Body of pancreas (tissue), 4 donors: ENCODE results near the gene XDH. TPM values are rescaled to one million over a fixed set of nuclear protein-coding genes. Genes with fewer than 3 reads are reported as not detected.

Experiments used
- ATAC-seq: fragments of 150-250 bp; one replicate; pipeline ENCODE4 v1.9.1; 2016
- DNase-seq, 4 donors: peaks; one replicate each; pipeline ENCODE4 v3.0.0-alpha.2; 2019
- H3K27ac ChIP-seq, 4 donors: fragments of 200-600 bp; sonication (generic); 1 replicate in 3 of 4; 2 replicates in 1 of 4; pipeline versions ENCODE4 v1.5.1 to v1.6.1; 2016 to 2019; ENCODE audit warnings: mild to moderate bottlenecking in 1 of 4, mixed read lengths in 1 of 4, moderate library complexity in 1 of 4
- H3K27me3 ChIP-seq, 2 donors: fragments of 200-600 bp; sonication (generic); one replicate each; pipeline ENCODE4 v1.6.0; 2016; ENCODE audit warnings: mild to moderate bottlenecking in 1 of 2
- H3K36me3 ChIP-seq, 2 donors: fragments of 200-600 bp; sonication (generic); replicated peaks in 1 of 2; 2 replicates each; pipeline ENCODE4 v1.5.1; 2016; ENCODE audit warnings: low read depth in 2 of 2; ENCODE audit not compliant: insufficient read depth in 1 of 2
- H3K4me1 ChIP-seq: fragments of 200-600 bp; sonication (generic); one replicate; pipeline ENCODE4 v1.6.0; 2016
- H3K4me3 ChIP-seq, 2 donors: fragments of 200-600 bp; sonication (generic); 1 replicate in 1 of 2; 2 replicates in 1 of 2; pipeline ENCODE4 v1.5.1; 2016 to 2019
- H3K9me3 ChIP-seq, 3 donors: fragments of 200-600 bp; sonication (generic); 1 replicate in 2 of 3; 2 replicates in 1 of 3; pipeline ENCODE4 v1.5.1; 2016
- POLR2A ChIP-seq, 3 donors: fragments of 450-650 bp; IDR thresholded peaks; one replicate each; pipeline ENCODE4 v1.6.1; 2016; ENCODE audit warnings: antibody characterized with exemption in 3 of 3, mild to moderate bottlenecking in 2 of 3
- WGBS, 2 donors: methylation state at CpG; one replicate each; pipeline ENCODE4 v1.1.5; 2017; 5-methylcytosine and 5-hydroxymethylcytosine counted together
- intact Hi-C: fragments of 100-400 bp; cut with DNase I; formaldehyde crosslinking; loops from one replicate; pipeline ENCODE4 v1.15.1; 2023
- total RNA-seq, 2 donors: library from RNA; depleted of rRNA; stranded (reverse); fragments of >200 nt; gene quantifications; one replicate each; pipeline ENCODE4 v1.1.0, GENCODE V29; 2016
- TF ChIP-seq, protein P1 (sequence below), 7 experiments: fragments of 450-650 bp in 4 of 7; fragments of 200-600 bp in 3 of 7; sonication (generic) in 3 of 7; IDR thresholded peaks; one replicate each; pipeline ENCODE4 v1.5.1; 2016 to 2019; ENCODE audit warnings: antibody characterized with exemption in 7 of 7

Gene XDH
- total RNA-seq, 2 donors from 2014 or later, result 0.78 to 4.9 TPM

DNA sequence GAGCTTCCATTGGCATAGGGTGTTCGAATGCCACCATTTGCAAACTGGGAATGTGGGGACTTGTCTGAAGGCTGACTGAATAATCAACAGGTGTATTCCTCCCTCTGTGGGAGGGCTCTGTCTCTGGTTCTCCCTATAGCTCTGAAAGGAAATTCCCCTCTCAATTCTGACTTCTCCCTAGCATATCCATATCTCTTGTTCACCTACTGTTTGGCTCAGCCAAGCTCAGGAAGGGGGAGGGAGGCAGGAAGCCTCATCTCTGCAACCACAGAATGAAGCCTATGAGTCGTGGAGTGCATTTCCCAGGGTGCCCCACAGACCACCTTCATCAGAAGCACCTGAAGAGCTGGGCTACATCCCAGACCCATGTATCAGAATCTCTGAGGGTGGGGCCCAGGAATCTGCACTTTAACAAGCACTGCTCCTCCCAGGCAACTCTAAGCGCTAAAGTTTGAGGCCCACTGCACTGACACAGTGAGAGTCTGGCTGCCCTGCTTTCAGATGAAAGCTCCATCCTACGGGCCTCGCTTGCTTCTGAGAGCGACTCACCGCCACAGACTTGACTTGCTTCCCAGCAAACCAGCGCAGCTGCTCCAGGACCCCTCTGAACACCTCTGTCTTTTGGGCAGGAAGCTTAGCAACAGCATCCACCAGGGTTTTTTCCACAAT lies 32.0 kb downstream of the XDH start:
- Histone ChIP-seq H3K27me3 (no peaks in the 10 kb centered on the region), H3K4me1 (peaks cover 8% of the 10 kb centered on the region), H3K27ac (no peak overlapping the region), H3K36me3 (no peaks in the 10 kb centered on the region), H3K9me3 (no peaks in the 10 kb centered on the region), H3K4me3 (no peak overlapping the region)
- DNase-seq (no peak), ATAC-seq (no peak)
- 79 to 91% methylated on average over 4 to 8 of the region's 8 CpGs for WGBS, 2 donors
- TF ChIP-seq POLR2A (IDR thresholded peaks at IDR 0.05), result no peak
- TF ChIP-seq, protein P1, sequence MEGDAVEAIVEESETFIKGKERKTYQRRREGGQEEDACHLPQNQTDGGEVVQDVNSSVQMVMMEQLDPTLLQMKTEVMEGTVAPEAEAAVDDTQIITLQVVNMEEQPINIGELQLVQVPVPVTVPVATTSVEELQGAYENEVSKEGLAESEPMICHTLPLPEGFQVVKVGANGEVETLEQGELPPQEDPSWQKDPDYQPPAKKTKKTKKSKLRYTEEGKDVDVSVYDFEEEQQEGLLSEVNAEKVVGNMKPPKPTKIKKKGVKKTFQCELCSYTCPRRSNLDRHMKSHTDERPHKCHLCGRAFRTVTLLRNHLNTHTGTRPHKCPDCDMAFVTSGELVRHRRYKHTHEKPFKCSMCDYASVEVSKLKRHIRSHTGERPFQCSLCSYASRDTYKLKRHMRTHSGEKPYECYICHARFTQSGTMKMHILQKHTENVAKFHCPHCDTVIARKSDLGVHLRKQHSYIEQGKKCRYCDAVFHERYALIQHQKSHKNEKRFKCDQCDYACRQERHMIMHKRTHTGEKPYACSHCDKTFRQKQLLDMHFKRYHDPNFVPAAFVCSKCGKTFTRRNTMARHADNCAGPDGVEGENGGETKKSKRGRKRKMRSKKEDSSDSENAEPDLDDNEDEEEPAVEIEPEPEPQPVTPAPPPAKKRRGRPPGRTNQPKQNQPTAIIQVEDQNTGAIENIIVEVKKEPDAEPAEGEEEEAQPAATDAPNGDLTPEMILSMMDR (IDR thresholded peaks at IDR 0.05), result no peak
- intact Hi-C loops, result no loop called here

DNA sequence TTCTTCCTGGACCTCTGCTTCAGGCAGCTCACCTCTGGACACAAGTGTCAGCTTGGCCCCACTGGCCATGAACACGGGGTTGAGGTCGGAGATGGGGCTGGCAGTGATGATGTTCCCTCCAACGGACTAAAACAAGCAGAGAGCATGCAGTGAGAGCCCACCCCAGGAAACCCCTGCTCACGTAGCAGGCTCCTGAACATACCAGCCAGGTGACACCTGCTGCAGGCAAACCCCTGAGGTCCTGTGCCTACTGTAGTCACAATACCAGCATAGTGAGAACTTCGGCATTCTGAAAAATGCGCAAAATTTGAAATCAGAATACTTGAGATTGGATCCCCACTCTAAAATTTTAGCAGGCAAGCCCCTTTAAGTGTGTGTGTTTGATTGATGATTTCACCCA lies 32.9 kb downstream of the XDH start:
- no peaks in the 10 kb centered on the region for H3K27me3 ChIP-seq
- no peaks in the 10 kb centered on the region for H3K9me3 ChIP-seq
- no peak for TF ChIP-seq POLR2A (IDR thresholded peaks at IDR 0.05)
- TF ChIP-seq, protein P1 (IDR thresholded peaks at IDR 0.05), result no peak
- H3K36me3 ChIP-seq, result no peaks in the 10 kb centered on the region
- ATAC-seq (no peak), DNase-seq (no peak)
- H3K4me3 ChIP-seq, result no peak overlapping the region
- H3K27ac ChIP-seq, result no peak overlapping the region
- H3K4me1 ChIP-seq, result peaks cover 16% of the 10 kb centered on the region
- intact Hi-C loops, result no loop called here
- 91 to 95% methylated on average over 5 to 6 of the region's 6 CpGs for WGBS, 2 donors

DNA sequence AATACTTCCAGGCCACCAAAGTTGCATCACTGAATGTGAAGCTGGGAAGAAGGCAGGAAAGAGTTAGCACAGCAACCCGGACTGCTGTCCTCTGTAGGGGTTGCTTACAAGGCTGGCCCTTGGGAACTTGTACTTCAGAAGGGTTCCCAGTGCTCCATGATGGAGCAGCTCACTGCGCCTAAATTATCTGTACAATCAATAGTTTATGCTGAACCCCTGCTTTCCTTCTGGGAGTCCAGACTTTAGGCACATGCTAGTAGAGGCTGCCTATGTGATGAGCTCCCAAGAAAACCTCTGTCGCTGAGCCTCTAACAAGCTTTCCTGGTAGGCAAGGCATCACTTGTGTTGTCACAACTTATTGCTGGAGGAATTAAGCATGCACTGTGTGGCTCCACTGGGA lies 34.3 kb downstream of the XDH start:
- Histone ChIP-seq H3K27me3 (no peaks in the 10 kb centered on the region), H3K4me3 (no peak overlapping the region), H3K4me1 (peaks cover 16% of the 10 kb centered on the region), H3K36me3 (no peaks in the 10 kb centered on the region), H3K27ac (no peak overlapping the region), H3K9me3 (no peaks in the 10 kb centered on the region)
- DNase-seq, result no peak
- intact Hi-C loops, result no loop called here
- 94 to 100% methylated on average over 3 of the region's 3 CpGs for WGBS, 2 donors
- TF ChIP-seq, protein P1 (IDR thresholded peaks at IDR 0.05), result no peak
- no peak for TF ChIP-seq POLR2A (IDR thresholded peaks at IDR 0.05)
- ATAC-seq, result no peak

GRCh38 chr2:31379747-31380146 lies 34.8 kb downstream of the XDH start:
- no peak for DNase-seq
- H3K27me3 ChIP-seq, result no peaks in the 10 kb centered on the region
- H3K9me3 ChIP-seq, result no peaks in the 10 kb centered on the region
- peaks cover 16% of the 10 kb centered on the region for H3K4me1 ChIP-seq
- 100% methylated on average over 1 of the region's 1 CpG for WGBS, 2 donors
- no peak overlapping the region for H3K27ac ChIP-seq
- TF ChIP-seq, protein P1 (IDR thresholded peaks at IDR 0.05), result no peak
- TF ChIP-seq POLR2A (IDR thresholded peaks at IDR 0.05), result no peak
- no peak overlapping the region for H3K4me3 ChIP-seq
- intact Hi-C loops, result no loop called here
- no peaks in the 10 kb centered on the region for H3K36me3 ChIP-seq
- no peak for ATAC-seq
